Adrenal gland (tissue), 12 donors: Measurements from ENCODE around the gene APOA5. TPM values are rescaled to one million over a fixed set of nuclear protein-coding genes. Genes with fewer than 3 reads are reported as not detected.
A peak's percentile ranks its signal among the peaks of the same experiment; 100 is the strongest.

ENCODE experiments used
- DNase-seq, 7 donors: peaks; one replicate each; pipeline ENCODE4 v3.0.0-alpha.2; 2019 to 2020
- H3K27ac ChIP-seq, 5 donors: fragments of 200-600 bp; sonication (generic) in 4 of 5; 1 replicate in 3 of 5; 2 replicates in 2 of 5; pipeline versions ENCODE4 v1.5.1 to v1.8.0; 2016 to 2020; ENCODE audit warnings: mild to moderate bottlenecking in 1 of 5
- H3K27me3 ChIP-seq: fragments of 200-600 bp; 2 replicates; pipeline ENCODE4 v1.8.0; 2021
- H3K36me3 ChIP-seq, 2 donors: fragments of 200-600 bp; replicated peaks in 1 of 2; 1 replicate in 1 of 2; 2 replicates in 1 of 2; pipeline versions ENCODE4 v1.5.1 to v1.8.0; 2018 to 2022
- H3K4me1 ChIP-seq, 2 donors: fragments of 200-600 bp; replicated peaks in 1 of 2; 1 replicate in 1 of 2; 2 replicates in 1 of 2; pipeline versions ENCODE4 v1.5.1 to v1.8.0; 2018 to 2021
- H3K4me3 ChIP-seq, 4 donors: fragments of 200-600 bp; sonication (generic) in 3 of 4; one replicate each; pipeline ENCODE4 v1.5.1; 2016 to 2018
- H3K9me3 ChIP-seq, 3 donors: fragments of 200-600 bp; sonication (generic) in 1 of 3; replicated peaks in 1 of 3; 1 replicate in 2 of 3; 2 replicates in 1 of 3; pipeline versions ENCODE4 v1.5.1 to v1.8.0; 2016 to 2021
- POLR2A ChIP-seq, 2 donors: fragments of 450-650 bp; IDR thresholded peaks; one replicate each; pipeline ENCODE4 v1.6.1; 2017; ENCODE audit warnings: antibody characterized with exemption in 2 of 2, mild to moderate bottlenecking in 2 of 2, moderate library complexity in 1 of 2
- WGBS, 4 donors: extraction: QIAGEN DNeasy Blood & Tissue Kit in 2 of 4; methylation state at CpG; one replicate each; pipeline versions ENCODE4 v1.1.5 to v1.1.7; 2013 to 2017; 5-methylcytosine and 5-hydroxymethylcytosine counted together
- intact Hi-C, 2 donors: fragments of 100-400 bp; cut with DNase I; formaldehyde crosslinking; loops; one replicate each; pipeline versions ENCODE4 v1.14.1 to v1.15.0; 2022 to 2023
- polyA plus RNA-seq, 3 donors: library from polyadenylated mRNA; stranded (reverse); fragments of 200-250 nt in 2 of 3; fragments of 350-450 nt in 1 of 3; fragmentation: Illumina TruSeq in 1 of 3; extraction: RNeasy Lipid Tissue Mini Kit (QIAGEN cat#74804) in 1 of 3; gene quantifications; one replicate each; pipeline ENCODE4 v1.2.3, GENCODE V29; 2013 to 2014
- total RNA-seq, 9 donors: library from RNA; depleted of rRNA in 4 of 9; stranded (reverse); fragments of >200 nt in 4 of 9; fragments of 120-200 nt in 1 of 9; fragmentation: NEBNext Ultra II Directional in 1 of 9; extraction: Animal tissue kit (Norgen Biotek cat#: 25700) in 1 of 9; gene quantifications; one replicate each; pipeline versions ENCODE4 v1.1.0 to v1.2.4, GENCODE V29; 2013 to 2023
- TF ChIP-seq, protein P1 (sequence below), 6 experiments: fragments of 450-650 bp in 4 of 6; fragments of 200-600 bp in 2 of 6; sonication (generic) in 1 of 6; IDR thresholded peaks; 1 replicate in 5 of 6; 2 replicates in 1 of 6; pipeline versions ENCODE4 v1.5.1 to v1.8.0; 2016 to 2021; ENCODE audit warnings: antibody characterized with exemption in 6 of 6, mild to moderate bottlenecking in 2 of 6, moderate library complexity in 1 of 6
- donor health status: healthy with polysubstance abuse.
- donor health status: Bipolar disorder and iron deficiency.
- donor health status: DM: yes; HTN: yes; CAD: no.
- donor health status: DM: no; HTN: no; CAD: no.
- donor health status: DM: no; HTN: no; CAD: no.
- donor health status: DM: yes; HTN: yes; CAD: no.

The APOA5 gene
- total and polyA plus RNA-seq, 12 donors: 0.11 to 0.54 (median 0.11) TPM; not detected in 9

- intact Hi-C loops: loop anchor here in 1 of 2 donors (10.0 kb wide), 1 partner anchor 436 kb away; no protein-coding TSS in a partner anchor
- H3K4me3 ChIP-seq: no peak overlapping the region
- WGBS, 4 donors: 84 to 93% (median 88%) methylated on average over 4 of the region's 4 CpGs
Measured at GRCh38 chr11:116788975-116789374, 2.7 kb downstream of the APOA5 start.

GRCh38 chr11:116788534-116788933 is 3.1 kb downstream of the APOA5 start:
- peak overlapping the region; percentile 1 to 97 (median 54) for H3K4me3 ChIP-seq
- WGBS, 4 donors: 63 to 69% (median 64%) methylated on average over 4 of the region's 4 CpGs
- intact Hi-C loops: loop anchor here in 1 of 2 donors (10.0 kb wide), 1 partner anchor 436 kb away; no protein-coding TSS in a partner anchor
- H3K27ac ChIP-seq: peak overlapping the region in 2 of 5 donors; percentile 83
- H3K27me3 ChIP-seq: no peaks in the 10 kb centered on the region
- H3K9me3 ChIP-seq: no peaks in the 10 kb centered on the region
- TF ChIP-seq, protein P1, sequence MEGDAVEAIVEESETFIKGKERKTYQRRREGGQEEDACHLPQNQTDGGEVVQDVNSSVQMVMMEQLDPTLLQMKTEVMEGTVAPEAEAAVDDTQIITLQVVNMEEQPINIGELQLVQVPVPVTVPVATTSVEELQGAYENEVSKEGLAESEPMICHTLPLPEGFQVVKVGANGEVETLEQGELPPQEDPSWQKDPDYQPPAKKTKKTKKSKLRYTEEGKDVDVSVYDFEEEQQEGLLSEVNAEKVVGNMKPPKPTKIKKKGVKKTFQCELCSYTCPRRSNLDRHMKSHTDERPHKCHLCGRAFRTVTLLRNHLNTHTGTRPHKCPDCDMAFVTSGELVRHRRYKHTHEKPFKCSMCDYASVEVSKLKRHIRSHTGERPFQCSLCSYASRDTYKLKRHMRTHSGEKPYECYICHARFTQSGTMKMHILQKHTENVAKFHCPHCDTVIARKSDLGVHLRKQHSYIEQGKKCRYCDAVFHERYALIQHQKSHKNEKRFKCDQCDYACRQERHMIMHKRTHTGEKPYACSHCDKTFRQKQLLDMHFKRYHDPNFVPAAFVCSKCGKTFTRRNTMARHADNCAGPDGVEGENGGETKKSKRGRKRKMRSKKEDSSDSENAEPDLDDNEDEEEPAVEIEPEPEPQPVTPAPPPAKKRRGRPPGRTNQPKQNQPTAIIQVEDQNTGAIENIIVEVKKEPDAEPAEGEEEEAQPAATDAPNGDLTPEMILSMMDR (IDR thresholded peaks at IDR 0.05): no peak
- no peak for TF ChIP-seq POLR2A (IDR thresholded peaks at IDR 0.05)
- H3K36me3 ChIP-seq: peaks cover 0 to 28% of the 10 kb centered on the region in 2 donors
- H3K4me1 ChIP-seq: peaks cover 0 to 9% of the 10 kb centered on the region in 2 donors
- no peak for DNase-seq

More at GRCh38 chr11:116788975-116789374, 2.7 kb downstream of the APOA5 start:
- Histone ChIP-seq H3K4me1 (peaks cover 0 to 9% of the 10 kb centered on the region in 2 donors), H3K27me3 (no peaks in the 10 kb centered on the region), H3K36me3 (peaks cover 0 to 23% of the 10 kb centered on the region in 2 donors), H3K27ac (no peak overlapping the region), H3K9me3 (no peaks in the 10 kb centered on the region)
- TF ChIP-seq, protein P1 (IDR thresholded peaks at IDR 0.05): no peak
- no peak for TF ChIP-seq POLR2A (IDR thresholded peaks at IDR 0.05)
- no peak for DNase-seq

GRCh38 chr11:116787786-116788486 is 3.7 kb downstream of the APOA5 start, which contains the start of gene ZPR1:
TSS of gene ZPR1 (minus strand) at chr11:116788023. CDS start at chr11:116787990, 33 bp downstream.
- TF ChIP-seq POLR2A (IDR thresholded peaks at IDR 0.05): peak in 1 of 2 donors; percentile 48
- TF ChIP-seq, protein P1 (IDR thresholded peaks at IDR 0.05): peak in 3 of 6 experiments; percentile 13 to 25 (median 20)
- intact Hi-C loops: loop anchor here in 1 of 2 donors (10.0 kb wide), 1 partner anchor 437 kb away; no protein-coding TSS in a partner anchor
- Histone ChIP-seq H3K9me3 (no peaks in the 10 kb centered on the region), H3K27ac (peak within 1 kb of the TSS; percentile 41 to 83 (median 68)), H3K4me1 (peaks cover 0 to 9% of the 10 kb centered on the region in 2 donors), H3K27me3 (no peaks in the 10 kb centered on the region), H3K36me3 (peaks cover 0 to 34% of the 10 kb centered on the region in 2 donors), H3K4me3 (peak within 1 kb of the TSS; percentile 30 to 97 (median 81))
- 0 to 2% (median 1%) methylated on average over 28 to 56 of the region's 56 CpGs for WGBS, 4 donors
- DNase-seq: peak; percentile 76 to 89 (median 79)

DNA sequence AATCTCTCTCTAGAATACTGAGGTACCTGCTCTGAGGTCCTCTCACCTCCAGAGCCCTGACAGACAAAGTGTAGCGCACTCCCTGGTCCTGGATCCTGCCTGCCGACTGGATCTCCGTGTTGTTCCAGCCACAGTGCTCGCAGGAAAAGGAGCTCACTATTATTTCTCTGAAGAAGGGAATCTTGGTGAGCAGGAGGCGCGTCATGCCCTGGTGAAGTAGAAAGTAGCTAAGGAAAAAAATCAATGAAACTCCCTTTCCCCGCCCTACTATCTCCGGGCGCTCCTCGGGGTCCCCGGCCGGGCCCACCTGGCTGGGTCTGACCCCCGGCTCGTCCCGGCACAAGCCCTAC is 4.3 kb downstream of the APOA5 start:
- Histone ChIP-seq H3K4me3 (peak overlapping the region; percentile 30 to 97 (median 81)), H3K36me3 (peaks cover 0 to 39% of the 10 kb centered on the region in 2 donors), H3K9me3 (no peaks in the 10 kb centered on the region), H3K4me1 (peaks cover 0 to 9% of the 10 kb centered on the region in 2 donors), H3K27ac (peak overlapping the region in 4 of 5 donors; percentile 61 to 83 (median 76)), H3K27me3 (no peaks in the 10 kb centered on the region)
- 0 to 1% (median 0%) methylated on average over 11 to 15 of the region's 15 CpGs for WGBS, 4 donors
- intact Hi-C loops: loop anchor here in 1 of 2 donors (10.0 kb wide), 1 partner anchor 437 kb away; no protein-coding TSS in a partner anchor
- DNase-seq: peak in 1 of 7 donors; percentile 13
- TF ChIP-seq POLR2A (IDR thresholded peaks at IDR 0.05): no peak
- TF ChIP-seq, protein P1 (IDR thresholded peaks at IDR 0.05): no peak
